Activated T-helper 1 cell treated with Interleukin-2 at 50 U/mL for 16 hours (primary cell): ENCODE data around the gene PEX19.

Experiments
- DNase-seq: peaks from one replicate; pipeline ENCODE4 v3.0.0-alpha.2; 2020; ENCODE audit warnings: low read depth

The PEX19 gene

GRCh38 chr1:160237558-160237957 is 47.4 kb downstream of the PEX19 start:
- DNase-seq = no peak

DNA sequence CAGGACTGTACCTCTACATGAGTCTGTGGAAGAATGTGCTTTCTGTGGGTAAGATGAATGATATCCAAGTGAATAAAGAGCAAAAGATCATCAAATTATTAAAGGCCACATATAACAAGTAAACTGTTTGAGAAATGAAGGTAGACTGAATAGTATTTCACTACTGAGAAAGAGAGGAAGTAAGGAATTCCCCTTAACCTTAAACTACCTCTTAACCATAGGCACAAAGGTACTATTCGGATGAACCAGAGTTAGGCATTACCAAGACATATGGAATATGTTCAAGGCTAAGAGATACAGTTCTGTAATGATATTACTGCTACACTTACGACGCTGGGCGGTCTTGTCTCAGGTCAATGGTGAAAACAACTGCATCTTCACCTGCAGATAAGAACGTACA is 48.1 kb downstream of the PEX19 start:
- DNase-seq = no peak

DNA sequence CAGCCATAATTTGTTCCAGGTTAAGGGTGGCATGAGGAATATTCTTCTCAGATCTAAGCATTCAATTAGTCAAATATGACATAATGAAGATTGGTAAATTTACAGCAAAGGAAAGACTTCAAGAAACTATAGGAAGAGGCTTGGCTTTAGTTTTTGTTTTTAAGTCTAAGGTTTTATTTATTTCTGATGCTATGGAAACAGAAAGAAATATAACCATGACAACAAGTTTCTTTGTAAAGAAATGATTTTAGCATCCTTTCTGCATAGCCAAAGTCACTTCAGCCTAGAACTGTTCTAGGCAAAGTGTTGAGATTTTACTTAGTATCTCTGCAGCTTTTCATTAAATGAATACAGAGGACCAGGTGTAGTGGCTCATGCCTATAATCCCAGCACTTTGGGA is 52.0 kb downstream of the PEX19 start:
- DNase-seq = no peak

DNA sequence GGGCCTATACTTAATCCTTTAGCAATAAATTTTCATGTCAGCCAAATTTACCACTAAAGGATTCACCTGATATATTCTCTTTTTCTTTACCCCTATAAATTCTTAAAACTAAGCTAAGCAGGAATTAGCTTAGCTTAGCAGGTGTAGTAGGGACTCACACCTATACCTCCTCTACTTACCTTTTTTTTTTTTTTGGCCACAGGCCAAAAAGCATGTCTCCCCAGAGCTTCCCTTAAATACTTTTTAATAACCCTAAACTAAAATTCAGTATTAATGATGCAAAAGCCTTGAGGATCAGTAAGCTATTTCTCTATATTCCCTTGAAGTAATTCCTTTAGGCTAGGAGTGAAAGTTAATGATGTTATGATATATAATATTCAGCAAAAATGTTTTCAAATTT is 56.5 kb downstream of the PEX19 start:
- DNase-seq = no peak

DNA sequence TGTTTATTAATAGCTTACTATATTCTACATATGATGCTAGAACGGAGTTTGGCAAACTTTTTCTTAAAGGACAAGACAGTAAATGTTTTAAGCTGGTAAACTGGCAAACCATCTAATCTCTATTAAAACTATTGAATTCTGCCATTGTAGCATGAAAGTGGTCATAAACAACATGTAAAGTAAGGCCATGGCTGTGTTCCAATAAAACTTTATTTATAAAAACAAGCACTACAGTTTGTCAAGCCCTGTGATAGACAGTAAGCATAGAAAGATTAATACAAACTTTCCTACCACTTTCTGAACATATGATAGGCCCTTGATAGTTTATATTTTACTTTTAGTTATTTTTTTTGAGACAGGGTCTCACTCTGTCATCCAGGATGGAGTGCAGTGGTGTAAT is 57.4 kb downstream of the PEX19 start:
- DNase-seq = no peak

GRCh38 chr1:160227034-160227433 is 57.9 kb downstream of the PEX19 start:
- no peak for DNase-seq
